SK-N-MC (cell line): ENCODE data around the gene PSD4.

Source experiments
- EZH2 ChIP-seq: fragments of 200-600 bp; sonication (generic); IDR thresholded peaks from one replicate; pipeline ENCODE4 v1.6.1; 2017; ENCODE audit warnings: antibody characterized with exemption
- FOXP2 ChIP-seq: optimal IDR thresholded peaks from 2 replicates; pipeline ENCODE3; 2011; ENCODE audit warnings: mild to moderate bottlenecking, moderate library complexity; ENCODE audit not compliant: insufficient read depth; ENCODE audit errors: extremely low read length, control extremely low read depth
- POLR2AphosphoS5 ChIP-seq: IDR thresholded peaks from 2 replicates; pipeline ENCODE4 v1.6.1; 2012; ENCODE audit warnings: mild to moderate bottlenecking, low read depth, low read length, borderline replicate concordance

DNA sequence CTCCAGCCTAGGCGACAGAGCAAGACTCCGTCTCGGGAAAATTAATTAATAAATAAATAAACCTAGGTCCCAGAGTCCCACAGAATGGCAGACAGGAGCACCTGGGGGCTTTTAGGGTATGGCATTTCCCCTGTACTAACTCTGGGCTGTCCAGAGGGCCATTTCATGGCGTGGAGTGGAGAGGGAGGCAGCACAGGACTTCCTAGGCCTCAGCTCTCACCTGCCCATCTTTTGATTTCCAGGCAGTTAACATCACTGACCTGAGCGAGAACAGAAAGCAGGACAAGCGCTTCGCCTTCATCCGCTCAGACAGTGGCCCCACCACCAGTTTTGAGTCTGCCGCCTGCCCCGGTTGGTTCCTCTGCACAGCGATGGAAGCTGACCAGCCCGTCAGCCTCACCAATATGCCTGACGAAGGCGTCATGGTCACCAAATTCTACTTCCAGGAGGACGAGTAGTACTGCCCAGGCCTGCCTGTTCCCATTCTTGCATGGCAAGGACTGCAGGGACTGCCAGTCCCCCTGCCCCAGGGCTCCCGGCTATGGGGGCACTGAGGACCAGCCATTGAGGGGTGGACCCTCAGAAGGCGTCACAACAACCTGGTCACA lies 41.3 kb upstream of the PSD4 start:
- TF ChIP-seq EZH2 (no peak), POLR2AphosphoS5 (no peak), FOXP2 (no peak)
